ENCODE results near the gene SMAD4. TPM values are rescaled to one million over a fixed set of nuclear protein-coding genes. Genes with fewer than 3 reads are reported as not detected.
A peak's percentile ranks its signal among the peaks of the same experiment; 100 is the strongest.

SMAD4 gene
- total and polyA plus RNA-seq, 2 of the 13 experiments (the other 11 are each of a cell fraction or from before 2014, with no cell fraction given): 70.2 to 72.0 TPM

DNA sequence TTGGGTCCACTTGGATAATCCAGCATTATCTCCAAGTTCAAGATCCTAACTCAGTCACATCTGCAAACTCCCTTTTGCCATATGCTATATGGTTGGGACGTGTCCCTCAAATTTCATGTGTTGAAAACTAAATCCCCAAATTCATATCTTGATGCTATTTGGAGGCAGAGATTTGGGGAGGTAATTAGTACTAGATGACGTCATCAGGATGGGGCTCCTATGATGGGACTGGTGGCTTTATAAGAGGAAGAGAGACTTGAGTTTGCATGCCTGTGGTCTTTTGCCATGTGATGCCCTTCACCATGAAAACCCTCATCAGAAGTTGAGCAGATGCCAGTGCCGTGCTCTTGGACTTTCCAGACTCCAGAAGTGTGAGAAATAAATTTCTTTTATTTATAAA lies 16.8 kb upstream of the SMAD4 start:
- in situ Hi-C loops (cut with HindIII; ENCODE audit: extremely low pct_ligation_motif_present, low pct_unique_long_range_greater_than_20kb) (no loop called here), intact Hi-C loops (cut with micrococcal nuclease; ENCODE audit: unreplicated experiment) (no loop called here)

GRCh38 chr18:51017140-51017879 lies 12.7 kb upstream of the SMAD4 start:
- Histone ChIP-seq H3K27ac (ENCODE audit: extremely low read length, insufficient read depth, low read length) (no peak overlapping the region), H3K9ac (ENCODE audit: insufficient read depth, low read depth, low read length) (no peak overlapping the region), H3K4me3 (replicated peaks in 1 of 3; ENCODE audit: insufficient read depth in 1 of 3, low read depth in 2 of 3, low read length in 3 of 3) (no peak overlapping the region), H3K4me2 (ENCODE audit: low read depth, low read length) (no peak overlapping the region), H2AFZ (ENCODE audit: low read length) (no peak overlapping the region), H4K20me1 (ENCODE audit: insufficient read depth, low read length) (no peaks in the 10 kb centered on the region), H3K9me3 (ENCODE audit: low read length) (no peaks in the 10 kb centered on the region), H3K36me3 (replicated peaks in 1 of 2; ENCODE audit: control insufficient read depth in 1 of 2, insufficient read depth in 2 of 2, low read length in 2 of 2) (no peaks in the 10 kb centered on the region), H3K4me1 (ENCODE audit: insufficient read depth, low read length) (no peaks in the 10 kb centered on the region), H3K79me2 (ENCODE audit: insufficient read depth, low read length) (no peaks in the 10 kb centered on the region), H3K27me3 (ENCODE audit: control insufficient read depth in 1 of 2, insufficient read depth in 2 of 2, low read length in 2 of 2) (no peaks in the 10 kb centered on the region)
- no peak for DNase-seq (ENCODE audit: low spot score)
- BruUV-seq (replicated peaks): no TSS peak
- ChIA-PET CTCF (ENCODE audit: low intra/inter-chr PET ratio, low total read pairs) (no interaction called here), POLR2A (interaction anchor here (0.6 kb wide), 1 partner anchor 21 kb away, joined by 4 read pairs; no protein-coding TSS in a partner anchor)
- FAIRE-seq: no peak
- intact Hi-C loops (cut with micrococcal nuclease; ENCODE audit: unreplicated experiment): no loop called here
- WGBS (ENCODE audit: low lambda C conversion rate): 61% methylated on average over 7 of the region's 8 CpGs
- in situ Hi-C loops (cut with HindIII; ENCODE audit: extremely low pct_ligation_motif_present, low pct_unique_long_range_greater_than_20kb): no loop called here
- peak; percentile 51 for ATAC-seq
- TF ChIP-seq HNRNPK (IDR thresholded peaks at IDR 0.05; ENCODE audit: low read depth, low read length, poor library complexity, severe bottlenecking) (no peak), GRHL1 (CRISPR knock-in tag; conservative IDR thresholded peaks at IDR 0.05) (no peak), AKAP8 (CRISPR knock-in tag; IDR thresholded peaks at IDR 0.05) (no peak), JUN (CRISPR knock-in tag; IDR thresholded peaks at IDR 0.05) (no peak)
- TF ChIP-seq, protein P1, sequence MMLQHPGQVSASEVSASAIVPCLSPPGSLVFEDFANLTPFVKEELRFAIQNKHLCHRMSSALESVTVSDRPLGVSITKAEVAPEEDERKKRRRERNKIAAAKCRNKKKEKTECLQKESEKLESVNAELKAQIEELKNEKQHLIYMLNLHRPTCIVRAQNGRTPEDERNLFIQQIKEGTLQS (CRISPR knock-in tag; IDR thresholded peaks at IDR 0.05): no peak
- TF ChIP-seq, protein P2, sequence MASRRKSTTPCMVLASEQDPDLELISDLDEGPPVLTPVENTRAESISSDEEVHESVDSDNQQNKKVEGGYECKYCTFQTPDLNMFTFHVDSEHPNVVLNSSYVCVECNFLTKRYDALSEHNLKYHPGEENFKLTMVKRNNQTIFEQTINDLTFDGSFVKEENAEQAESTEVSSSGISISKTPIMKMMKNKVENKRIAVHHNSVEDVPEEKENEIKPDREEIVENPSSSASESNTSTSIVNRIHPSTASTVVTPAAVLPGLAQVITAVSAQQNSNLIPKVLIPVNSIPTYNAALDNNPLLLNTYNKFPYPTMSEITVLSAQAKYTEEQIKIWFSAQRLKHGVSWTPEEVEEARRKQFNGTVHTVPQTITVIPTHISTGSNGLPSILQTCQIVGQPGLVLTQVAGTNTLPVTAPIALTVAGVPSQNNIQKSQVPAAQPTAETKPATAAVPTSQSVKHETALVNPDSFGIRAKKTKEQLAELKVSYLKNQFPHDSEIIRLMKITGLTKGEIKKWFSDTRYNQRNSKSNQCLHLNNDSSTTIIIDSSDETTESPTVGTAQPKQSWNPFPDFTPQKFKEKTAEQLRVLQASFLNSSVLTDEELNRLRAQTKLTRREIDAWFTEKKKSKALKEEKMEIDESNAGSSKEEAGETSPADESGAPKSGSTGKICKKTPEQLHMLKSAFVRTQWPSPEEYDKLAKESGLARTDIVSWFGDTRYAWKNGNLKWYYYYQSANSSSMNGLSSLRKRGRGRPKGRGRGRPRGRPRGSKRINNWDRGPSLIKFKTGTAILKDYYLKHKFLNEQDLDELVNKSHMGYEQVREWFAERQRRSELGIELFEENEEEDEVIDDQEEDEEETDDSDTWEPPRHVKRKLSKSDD (CRISPR knock-in tag; IDR thresholded peaks at IDR 0.05; ENCODE audit: low read depth): no peak

More for the DNA sequence above, 16.8 kb upstream of the SMAD4 start:
- Histone ChIP-seq H3K4me1 (ENCODE audit: insufficient read depth, low read length) (peaks cover 4% of the 10 kb centered on the region; the same call in 1 of the 2 replicates), H3K4me2 (ENCODE audit: low read depth, low read length) (no peak overlapping the region), H4K20me1 (ENCODE audit: insufficient read depth, low read length) (no peaks in the 10 kb centered on the region), H2AFZ (ENCODE audit: low read length) (no peak overlapping the region), H3K36me3 (replicated peaks in 1 of 2; ENCODE audit: control insufficient read depth in 1 of 2, insufficient read depth in 2 of 2, low read length in 2 of 2) (no peaks in the 10 kb centered on the region), H3K9me3 (ENCODE audit: low read length) (no peaks in the 10 kb centered on the region), H3K79me2 (ENCODE audit: insufficient read depth, low read length) (no peaks in the 10 kb centered on the region), H3K27ac (ENCODE audit: extremely low read length, insufficient read depth, low read length) (no peak overlapping the region), H3K4me3 (replicated peaks in 1 of 3; ENCODE audit: insufficient read depth in 1 of 3, low read depth in 2 of 3, low read length in 3 of 3) (no peak overlapping the region), H3K9ac (ENCODE audit: insufficient read depth, low read depth, low read length) (no peak overlapping the region), H3K27me3 (ENCODE audit: control insufficient read depth in 1 of 2, insufficient read depth in 2 of 2, low read length in 2 of 2) (no peaks in the 10 kb centered on the region)
- ChIA-PET POLR2A (no interaction called here), CTCF (ENCODE audit: low intra/inter-chr PET ratio, low total read pairs) (no interaction called here)
- TF ChIP-seq KDM1A (CRISPR knock-in tag; IDR thresholded peaks at IDR 0.05) (no peak), CREB1 (IDR thresholded peaks at IDR 0.05) (peak; percentile 96), CREB1 (CRISPR knock-in tag; IDR thresholded peaks at IDR 0.05) (no peak), ATF7 (IDR thresholded peaks at IDR 0.05) (peak; percentile 99), ATF7 (CRISPR knock-in tag; IDR thresholded peaks at IDR 0.05) (no peak)
- TF ChIP-seq, protein P3, sequence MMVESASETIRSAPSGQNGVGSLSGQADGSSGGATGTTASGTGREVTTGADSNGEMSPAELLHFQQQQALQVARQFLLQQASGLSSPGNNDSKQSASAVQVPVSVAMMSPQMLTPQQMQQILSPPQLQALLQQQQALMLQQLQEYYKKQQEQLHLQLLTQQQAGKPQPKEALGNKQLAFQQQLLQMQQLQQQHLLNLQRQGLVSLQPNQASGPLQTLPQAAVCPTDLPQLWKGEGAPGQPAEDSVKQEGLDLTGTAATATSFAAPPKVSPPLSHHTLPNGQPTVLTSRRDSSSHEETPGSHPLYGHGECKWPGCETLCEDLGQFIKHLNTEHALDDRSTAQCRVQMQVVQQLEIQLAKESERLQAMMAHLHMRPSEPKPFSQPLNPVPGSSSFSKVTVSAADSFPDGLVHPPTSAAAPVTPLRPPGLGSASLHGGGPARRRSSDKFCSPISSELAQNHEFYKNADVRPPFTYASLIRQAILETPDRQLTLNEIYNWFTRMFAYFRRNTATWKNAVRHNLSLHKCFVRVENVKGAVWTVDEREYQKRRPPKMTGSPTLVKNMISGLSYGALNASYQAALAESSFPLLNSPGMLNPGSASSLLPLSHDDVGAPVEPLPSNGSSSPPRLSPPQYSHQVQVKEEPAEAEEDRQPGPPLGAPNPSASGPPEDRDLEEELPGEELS (CRISPR knock-in tag; IDR thresholded peaks at IDR 0.05): no peak
- DNase-seq (ENCODE audit: low spot score): no peak
- ATAC-seq: no peak
- FAIRE-seq: no peak
- 38% methylated on average over 3 of the region's 3 CpGs for WGBS (ENCODE audit: low lambda C conversion rate)
- no TSS peak for BruUV-seq (replicated peaks)
